Astrocyte (in vitro differentiated cells and primary cell): ENCODE results near the gene ADCY4. TPM values are rescaled to one million over a fixed set of nuclear protein-coding genes. Genes with fewer than 3 reads are reported as not detected.
"Not testable (repeated sequence)": the region's sequence is repeated elsewhere in the genome, so short reads cannot be mapped to it uniquely, and the experiment has no call there.

Experiments used
- DNase-seq: peaks from one replicate; pipeline ENCODE4 v3.0.0-alpha.2; 2010; ENCODE audit warnings: low read depth
- FAIRE-seq: peaks from 2 replicates; lab custom pipeline; 2011; peaks lifted over from hg19 to GRCh38; lab: Jason Lieb, UNC
- H2AFZ ChIP-seq: 2 replicates; pipeline ENCODE4 v1.6.0; 2012; ENCODE audit warnings: low read depth, low read length, inconsistent platforms
- H3K27ac ChIP-seq: 2 replicates; pipeline ENCODE4 v1.5.1; 2011; ENCODE audit warnings: low read depth, low read length, inconsistent platforms
- H3K27me3 ChIP-seq: 2 replicates; pipeline ENCODE4 v1.6.0; 2011; ENCODE audit warnings: low read length, inconsistent platforms; ENCODE audit not compliant: insufficient read depth
- H3K36me3 ChIP-seq: 2 replicates; pipeline ENCODE4 v1.5.1; 2011; ENCODE audit warnings: low read length, inconsistent platforms; ENCODE audit not compliant: insufficient read depth
- H3K4me1 ChIP-seq: 2 replicates; pipeline ENCODE4 v1.5.1; 2011; ENCODE audit warnings: low read length, inconsistent platforms; ENCODE audit not compliant: insufficient read depth
- H3K4me2 ChIP-seq: 2 replicates; pipeline ENCODE4 v1.6.0; 2012; ENCODE audit warnings: low read length, inconsistent platforms
- H3K4me3 ChIP-seq: 2 replicates; pipeline ENCODE4 v1.5.1; 2011; ENCODE audit warnings: low read depth, mild to moderate bottlenecking, low read length, inconsistent platforms; ENCODE audit not compliant: insufficient read depth
- H3K79me2 ChIP-seq: 2 replicates; pipeline ENCODE4 v1.6.0; 2012; ENCODE audit warnings: mild to moderate bottlenecking, low read length, inconsistent platforms; ENCODE audit not compliant: insufficient read depth
- H3K9ac ChIP-seq: 2 replicates; pipeline ENCODE4 v1.6.0; 2012; ENCODE audit warnings: mild to moderate bottlenecking, low read length, inconsistent platforms
- H3K9me3 ChIP-seq: 2 replicates; pipeline ENCODE4 v1.5.1; 2012; ENCODE audit warnings: low read depth, mild to moderate bottlenecking, low read length, inconsistent platforms; ENCODE audit not compliant: insufficient read depth
- H4K20me1 ChIP-seq: 2 replicates; pipeline ENCODE4 v1.6.0; 2012; ENCODE audit warnings: low read length, inconsistent platforms; ENCODE audit not compliant: insufficient read depth
- H3K27ac Mint-ChIP-seq: one replicate; pipeline ENCODE4 v1.8.0; 2021; ENCODE audit warnings: mild to moderate bottlenecking, mixed read lengths; ENCODE audit not compliant: unreplicated experiment
- H3K27me3 Mint-ChIP-seq: one replicate; pipeline ENCODE4 v1.8.0; 2021; ENCODE audit warnings: low read depth, mixed read lengths; ENCODE audit not compliant: unreplicated experiment
- H3K36me3 Mint-ChIP-seq: one replicate; pipeline ENCODE4 v1.8.0; 2021; ENCODE audit warnings: low read depth, mixed read lengths; ENCODE audit not compliant: unreplicated experiment
- H3K4me1 Mint-ChIP-seq: one replicate; pipeline ENCODE4 v1.8.0; 2021; ENCODE audit warnings: low read depth, mixed read lengths; ENCODE audit not compliant: unreplicated experiment
- H3K4me3 Mint-ChIP-seq: one replicate; pipeline ENCODE4 v1.8.0; 2021; ENCODE audit warnings: mild to moderate bottlenecking, moderate library complexity, mixed read lengths; ENCODE audit not compliant: unreplicated experiment
- H3K9me3 Mint-ChIP-seq: one replicate; pipeline ENCODE4 v1.8.0; 2021; ENCODE audit warnings: mild to moderate bottlenecking, mixed read lengths; ENCODE audit not compliant: unreplicated experiment
- CTCF ChIP-seq: IDR thresholded peaks from 2 replicates; pipeline ENCODE4 v1.5.1; 2011; ENCODE audit warnings: low read depth, mild to moderate bottlenecking, inconsistent platforms, low read length, moderate library complexity; ENCODE audit not compliant: insufficient read depth
- EZH2 ChIP-seq: IDR thresholded peaks from 2 replicates; pipeline ENCODE4 v1.6.1; 2012; ENCODE audit warnings: mild to moderate bottlenecking, low read length, inconsistent platforms; ENCODE audit not compliant: insufficient read depth
- total RNA-seq: library from RNA; stranded (reverse); gene quantifications from 2 replicates; pipeline ENCODE4 v1.2.1, GENCODE V29; 2021

Gene ADCY4
- total RNA-seq, 1 donor from 2014 or later, result 0.32 TPM

- H2AFZ ChIP-seq, result no peak overlapping the region
- Mint-ChIP-seq H3K4me3 (no peak overlapping the region), H3K27me3 (peaks cover 27% of the 10 kb centered on the region), H3K36me3 (no peaks in the 10 kb centered on the region), H3K27ac (no peak overlapping the region), H3K4me1 (peaks cover 5% of the 10 kb centered on the region), H3K9me3 (no peaks in the 10 kb centered on the region)
- FAIRE-seq (no peak), DNase-seq (no peak)
- no peak for TF ChIP-seq CTCF
- TF ChIP-seq EZH2, result no peak
- no peak overlapping the region for H3K27ac ChIP-seq
- H3K4me1 ChIP-seq, result peaks cover 4% of the 10 kb centered on the region
- no peak overlapping the region for H3K4me3 ChIP-seq
- H3K4me2 ChIP-seq, result no peak overlapping the region
- H4K20me1 ChIP-seq, result no peaks in the 10 kb centered on the region
- peaks cover 5% of the 10 kb centered on the region for H3K27me3 ChIP-seq
- H3K79me2 ChIP-seq, result no peaks in the 10 kb centered on the region
- no peaks in the 10 kb centered on the region for H3K36me3 ChIP-seq
- no peak overlapping the region for H3K9ac ChIP-seq
- H3K9me3 ChIP-seq, result no peaks in the 10 kb centered on the region
Observed at GRCh38 chr14:24360281-24360680, 25.4 kb upstream of the ADCY4 start.

GRCh38 chr14:24356208-24356607, 21.3 kb upstream of the ADCY4 start:
- Histone ChIP-seq H3K36me3 (no peaks in the 10 kb centered on the region), H3K27ac (no peak overlapping the region), H3K4me2 (no peak overlapping the region), H3K9ac (no peak overlapping the region), H3K9me3 (no peaks in the 10 kb centered on the region), H4K20me1 (no peaks in the 10 kb centered on the region), H2AFZ (no peak overlapping the region), H3K27me3 (peaks cover 24% of the 10 kb centered on the region), H3K4me3 (no peak overlapping the region), H3K79me2 (no peaks in the 10 kb centered on the region), H3K4me1 (no peaks in the 10 kb centered on the region)
- no peak for TF ChIP-seq CTCF
- TF ChIP-seq EZH2, result no peak
- Mint-ChIP-seq H3K4me3 (no peak overlapping the region), H3K4me1 (peaks cover 2% of the 10 kb centered on the region), H3K27me3 (peaks cover 36% of the 10 kb centered on the region), H3K36me3 (no peaks in the 10 kb centered on the region), H3K27ac (no peak overlapping the region), H3K9me3 (peaks cover 2% of the 10 kb centered on the region)
- no peak for FAIRE-seq
- DNase-seq, result no peak

GRCh38 chr14:24355009-24355408, 20.1 kb upstream of the ADCY4 start:
- no peaks in the 10 kb centered on the region for H3K9me3 ChIP-seq
- DNase-seq (no peak), FAIRE-seq (no peak)
- no peaks in the 10 kb centered on the region for H3K36me3 ChIP-seq
- H3K4me2 ChIP-seq, result no peak overlapping the region
- H2AFZ ChIP-seq, result no peak overlapping the region
- Mint-ChIP-seq H3K27ac (no peak overlapping the region), H3K9me3 (peaks cover 2% of the 10 kb centered on the region), H3K4me1 (peaks cover 2% of the 10 kb centered on the region), H3K27me3 (peaks cover 38% of the 10 kb centered on the region), H3K36me3 (no peaks in the 10 kb centered on the region), H3K4me3 (no peak overlapping the region)
- no peak overlapping the region for H3K4me3 ChIP-seq
- H4K20me1 ChIP-seq, result no peaks in the 10 kb centered on the region
- H3K27me3 ChIP-seq, result peaks cover 32% of the 10 kb centered on the region
- H3K4me1 ChIP-seq, result no peaks in the 10 kb centered on the region
- TF ChIP-seq EZH2 (no peak), CTCF (no peak)
- no peak overlapping the region for H3K27ac ChIP-seq
- no peaks in the 10 kb centered on the region for H3K79me2 ChIP-seq
- no peak overlapping the region for H3K9ac ChIP-seq

GRCh38 chr14:24354482-24354825, 19.6 kb upstream of the ADCY4 start:
- not testable (repeated sequence) for H3K36me3 Mint-ChIP-seq, H3K9me3 Mint-ChIP-seq, H3K4me1 Mint-ChIP-seq, H3K27ac ChIP-seq, H3K36me3 ChIP-seq, H3K27ac Mint-ChIP-seq, H4K20me1 ChIP-seq, H3K4me1 ChIP-seq, FAIRE-seq, H2AFZ ChIP-seq, H3K4me3 Mint-ChIP-seq, H3K4me2 ChIP-seq, H3K9ac ChIP-seq, H3K4me3 ChIP-seq, DNase-seq, H3K9me3 ChIP-seq, H3K79me2 ChIP-seq
- H3K27me3 Mint-ChIP-seq, result peaks cover 40% of the 10 kb centered on the region
- peaks cover 36% of the 10 kb centered on the region for H3K27me3 ChIP-seq
